Measurements from ENCODE around the gene ZNF292. TPM values are rescaled to one million over a fixed set of nuclear protein-coding genes. Genes with fewer than 3 reads are reported as not detected.
A peak's percentile ranks its signal among the peaks of the same experiment; 100 is the strongest.
"Not testable (repeated sequence)": the region's sequence is repeated elsewhere in the genome, so short reads cannot be mapped to it uniquely, and the experiment has no call there.

Gene ZNF292
- total RNA-seq, 4 donors from 2014 or later, result 16.5 to 38.9 (median 17.3) TPM

DNA sequence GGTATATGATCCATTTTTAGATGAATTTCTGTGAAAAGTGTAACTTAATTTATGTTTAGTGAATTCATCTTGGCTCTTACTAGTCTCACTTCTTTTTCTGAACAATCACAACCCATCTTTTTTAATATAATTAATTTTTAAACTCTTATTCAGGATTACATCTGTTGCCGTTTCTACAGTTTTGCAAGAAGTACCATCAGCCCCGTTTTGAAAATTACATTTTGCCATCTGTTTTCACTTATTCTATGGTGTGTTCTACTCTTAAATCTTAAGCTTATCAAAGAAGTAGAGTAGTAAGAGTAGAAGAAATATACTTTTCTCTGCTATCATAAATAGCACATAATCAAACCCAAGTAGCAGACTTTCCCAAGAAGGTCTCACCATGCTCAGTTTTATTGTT lies 70.1 kb downstream of the ZNF292 start:
- no peak for DNase-seq
- H3K36me3 ChIP-seq, result peaks cover 0 to 91% (median 5%) of the 10 kb centered on the region in 3 donors
- no peaks in the 10 kb centered on the region for H3K9me3 ChIP-seq
- no peaks in the 10 kb centered on the region for H3K27me3 ChIP-seq
- H3K27ac ChIP-seq, result no peak overlapping the region
- TF ChIP-seq POLR2A (IDR thresholded peaks at IDR 0.05) (no peak), CTCF (IDR thresholded peaks at IDR 0.05) (no peak)
- H3K4me1 ChIP-seq, result no peaks in the 10 kb centered on the region
- intact Hi-C loops (cut with DNase I), result no loop called here
- 88 to 89% methylated on average over 2 of the region's 2 CpGs for WGBS, 2 donors
- H3K4me3 ChIP-seq, result no peak overlapping the region

DNA sequence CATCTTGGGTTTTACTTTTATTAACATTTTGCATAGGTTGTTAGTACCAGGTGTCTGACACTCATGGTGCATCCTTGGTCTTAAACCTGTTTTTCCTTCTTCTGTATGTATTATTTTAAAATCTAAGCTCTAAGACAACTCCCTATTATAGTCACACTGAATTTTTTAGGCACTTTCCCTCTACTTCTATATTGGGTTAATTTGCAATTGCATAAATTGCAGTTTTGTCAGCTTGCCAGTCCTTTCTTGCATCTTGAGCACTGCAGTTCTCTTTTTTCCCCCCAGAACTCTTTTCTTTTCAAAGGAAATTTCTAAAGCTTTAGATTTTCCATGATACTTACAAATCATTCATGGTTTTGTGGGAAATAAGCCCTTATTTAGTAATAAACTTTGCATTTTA lies 70.6 kb downstream of the ZNF292 start:
- Histone ChIP-seq H3K27ac (no peak overlapping the region), H3K36me3 (peaks cover 0 to 91% (median under 1%) of the 10 kb centered on the region in 3 donors), H3K4me1 (no peaks in the 10 kb centered on the region), H3K27me3 (no peaks in the 10 kb centered on the region), H3K4me3 (no peak overlapping the region), H3K9me3 (no peaks in the 10 kb centered on the region)
- TF ChIP-seq POLR2A (IDR thresholded peaks at IDR 0.05), result no peak
- no peak for TF ChIP-seq CTCF (IDR thresholded peaks at IDR 0.05)
- intact Hi-C loops (cut with DNase I), result no loop called here
- DNase-seq, result no peak

- Histone ChIP-seq H3K27ac (no peak overlapping the region), H3K4me1 (no peaks in the 10 kb centered on the region), H3K9me3 (no peaks in the 10 kb centered on the region), H3K4me3 (no peak overlapping the region), H3K36me3 (peaks cover 0 to 79% (median 0%) of the 10 kb centered on the region in 3 donors), H3K27me3 (no peaks in the 10 kb centered on the region)
- 90 to 92% methylated on average over 1 of the region's 1 CpG for WGBS, 2 donors
- TF ChIP-seq CTCF (IDR thresholded peaks at IDR 0.05), result no peak
- no peak for TF ChIP-seq POLR2A (IDR thresholded peaks at IDR 0.05)
- intact Hi-C loops (cut with DNase I), result no loop called here
- DNase-seq, result no peak
These were observed 75.4 kb downstream of the ZNF292 start for GRCh38 chr6:87230801-87231200.

DNA sequence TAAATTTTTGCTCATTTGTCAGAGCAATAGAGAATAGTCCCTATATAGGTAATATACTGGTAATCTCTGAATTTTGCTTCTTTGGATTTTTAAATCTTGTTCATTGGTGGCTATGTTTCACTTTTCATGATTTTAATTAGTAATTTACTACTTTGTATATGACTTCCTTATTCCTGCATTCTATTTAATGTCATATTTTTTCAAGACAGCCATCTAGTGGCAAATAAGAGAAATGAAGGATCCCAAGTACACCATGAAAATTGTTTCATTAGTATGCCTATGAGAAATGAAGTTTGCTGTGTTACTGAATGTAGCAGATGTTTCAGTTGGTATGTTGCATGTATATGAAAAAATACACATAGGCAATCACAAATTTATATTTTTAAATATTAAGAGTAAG lies 82.4 kb downstream of the ZNF292 start:
- H3K9me3 ChIP-seq, result no peaks in the 10 kb centered on the region
- H3K27ac ChIP-seq, result no peak overlapping the region
- DNase-seq, result no peak
- no peaks in the 10 kb centered on the region for H3K27me3 ChIP-seq
- intact Hi-C loops (cut with DNase I), result no loop called here
- no peaks in the 10 kb centered on the region for H3K4me1 ChIP-seq
- peaks cover 0 to 72% (median 0%) of the 10 kb centered on the region in 3 donors for H3K36me3 ChIP-seq
- no peak overlapping the region for H3K4me3 ChIP-seq
- TF ChIP-seq CTCF (IDR thresholded peaks at IDR 0.05) (peak; percentile 12 to 67 (median 50)), POLR2A (IDR thresholded peaks at IDR 0.05) (no peak)

DNA sequence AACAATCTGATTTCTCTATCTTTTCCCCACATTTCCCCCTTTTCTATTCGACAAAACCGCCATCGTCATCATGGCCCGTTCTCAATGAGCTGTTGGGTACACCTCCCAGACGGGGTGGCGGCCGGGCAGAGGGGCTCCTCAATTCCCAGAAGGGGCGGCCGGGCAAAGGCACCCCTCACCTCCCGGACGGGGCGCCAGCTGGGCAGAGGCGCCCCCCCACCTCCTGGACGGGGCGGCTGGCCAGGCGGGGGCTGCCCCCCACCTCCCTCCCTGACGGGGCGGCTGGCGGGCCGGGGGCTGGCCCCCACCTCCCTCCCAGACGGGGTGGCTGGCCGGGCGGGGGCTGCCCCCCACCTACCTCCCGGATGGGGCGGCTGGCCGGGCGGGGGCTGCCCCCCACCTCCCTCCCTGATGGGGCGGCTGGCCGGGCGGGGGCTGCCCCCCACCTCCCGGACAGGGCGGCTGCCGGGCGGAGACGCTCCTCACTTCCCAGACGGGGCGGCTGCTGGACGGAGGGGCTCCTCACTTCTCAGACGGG lies 83.8 kb downstream of the ZNF292 start:
- H3K27ac ChIP-seq; H3K4me3 ChIP-seq; DNase-seq; H3K9me3 ChIP-seq; H3K27me3 ChIP-seq; H3K4me1 ChIP-seq; intact Hi-C loops (cut with DNase I): not testable (repeated sequence)
- peaks cover 0 to 72% (median 0%) of the 10 kb centered on the region in 3 donors for H3K36me3 ChIP-seq
- no CpG with 5 or more reads among the region's 39 CpGs for WGBS, 2 donors

DNA sequence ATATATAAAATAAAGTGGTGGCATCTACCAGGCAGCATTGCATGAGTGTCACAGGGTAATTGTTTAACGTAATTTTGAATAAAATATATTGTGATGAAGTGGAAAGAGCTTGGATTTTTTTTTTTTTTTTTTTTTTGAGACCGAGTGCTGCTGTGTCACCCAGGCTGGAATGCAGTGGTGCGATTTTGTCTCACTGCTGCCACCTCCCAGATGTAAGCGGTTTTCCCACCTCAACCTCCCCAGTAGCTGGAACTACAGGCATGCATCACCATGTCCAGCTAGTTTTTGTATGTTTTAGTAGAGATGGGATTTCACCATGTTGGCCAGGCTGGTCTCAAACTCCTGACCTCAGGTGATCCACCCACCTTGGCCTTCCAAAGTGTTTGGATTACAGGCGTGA lies 85.9 kb downstream of the ZNF292 start:
- no peaks in the 10 kb centered on the region for H3K4me1 ChIP-seq
- H3K4me3 ChIP-seq, result no peak overlapping the region
- DNase-seq, result no peak
- intact Hi-C loops (cut with DNase I), result no loop called here
- H3K27ac ChIP-seq, result no peak overlapping the region
- H3K9me3 ChIP-seq, result no peaks in the 10 kb centered on the region
- peaks cover 0 to 74% (median 0%) of the 10 kb centered on the region in 3 donors for H3K36me3 ChIP-seq
- no peak for TF ChIP-seq CTCF (IDR thresholded peaks at IDR 0.05)
- no peak for TF ChIP-seq POLR2A (IDR thresholded peaks at IDR 0.05)
- H3K27me3 ChIP-seq, result no peaks in the 10 kb centered on the region
- WGBS, 2 donors, result 89 to 93% methylated on average over 5 of the region's 5 CpGs

Data from esophagus squamous epithelium (tissue), 5 donors.